Stimulated activated memory B cell treated with anti-CD40 and anti-IgM and Interleukin-4, amounts not matched to agents 10 μg/mL and 1 μg/mL and 100 μg/mL, for 72 hours (primary cell): ENCODE measurements around the gene CD52.
"Not testable (repeated sequence)": the region's sequence is repeated elsewhere in the genome, so short reads cannot be mapped to it uniquely, and the experiment has no call there.

ENCODE experiments used
- ATAC-seq: fragments of 150-1000 bp; cut with Tn5 transposase; 2 replicates; pipeline ENCODE4 v1.10.0; 2021
- H3K27ac Mint-ChIP-seq: one replicate; pipeline ENCODE4 v1.8.0; 2022; ENCODE audit warnings: mild to moderate bottlenecking, mixed read lengths
- H3K27me3 Mint-ChIP-seq: one replicate; pipeline ENCODE4 v1.8.0; 2022; ENCODE audit warnings: mixed read lengths
- H3K36me3 Mint-ChIP-seq: one replicate; pipeline ENCODE4 v1.8.0; 2022; ENCODE audit warnings: mixed read lengths
- H3K4me1 Mint-ChIP-seq: one replicate; pipeline ENCODE4 v1.8.0; 2022; ENCODE audit warnings: mixed read lengths
- H3K4me3 Mint-ChIP-seq: one replicate; pipeline ENCODE4 v1.8.0; 2022; ENCODE audit warnings: mild to moderate bottlenecking, moderate library complexity, mixed read lengths
- H3K9me3 Mint-ChIP-seq: one replicate; pipeline ENCODE4 v1.8.0; 2022; ENCODE audit warnings: mixed read lengths

CD52 gene

GRCh38 chr1:26328597-26328996 lies 10.8 kb downstream of the CD52 start:
- Mint-ChIP-seq H3K4me3 (no peak overlapping the region), H3K27me3 (no peaks in the 10 kb centered on the region), H3K27ac (peak overlapping the region; percentile 35)

GRCh38 chr1:26329380-26329779 lies 11.6 kb downstream of the CD52 start:
- H3K9me3 Mint-ChIP-seq, H3K36me3 Mint-ChIP-seq, H3K27me3 Mint-ChIP-seq, H3K27ac Mint-ChIP-seq, H3K4me3 Mint-ChIP-seq, ATAC-seq, H3K4me1 Mint-ChIP-seq: not testable (repeated sequence)

More at GRCh38 chr1:26328597-26328996, 10.8 kb downstream of the CD52 start:
- H3K4me1 Mint-ChIP-seq: peaks cover 8% of the 10 kb centered on the region
- H3K9me3 Mint-ChIP-seq: no peaks in the 10 kb centered on the region
- peaks cover 10% of the 10 kb centered on the region for H3K36me3 Mint-ChIP-seq
- ATAC-seq: no peak

- Mint-ChIP-seq H3K9me3 (no peaks in the 10 kb centered on the region), H3K36me3 (no peaks in the 10 kb centered on the region), H3K4me3 (no peak overlapping the region), H3K4me1 (no peaks in the 10 kb centered on the region), H3K27me3 (no peaks in the 10 kb centered on the region), H3K27ac (no peak overlapping the region)
- no peak for ATAC-seq
Measured at GRCh38 chr1:26330276-26330675, 12.5 kb downstream of the CD52 start.

GRCh38 chr1:26333312-26333711 lies 15.6 kb downstream of the CD52 start:
- H3K9me3 Mint-ChIP-seq, ATAC-seq, H3K4me3 Mint-ChIP-seq, H3K36me3 Mint-ChIP-seq, H3K27me3 Mint-ChIP-seq, H3K27ac Mint-ChIP-seq: not testable (repeated sequence)
- peaks cover 20% of the 10 kb centered on the region for H3K4me1 Mint-ChIP-seq

GRCh38 chr1:26335774-26336476 lies 18.2 kb downstream of the CD52 start:
- H3K9me3 Mint-ChIP-seq: no peaks in the 10 kb centered on the region
- ATAC-seq: no peak
- no peaks in the 10 kb centered on the region for H3K36me3 Mint-ChIP-seq
- H3K4me3 Mint-ChIP-seq: peak overlapping the region; percentile 85
- H3K27me3 Mint-ChIP-seq: no peaks in the 10 kb centered on the region
- peaks cover 20% of the 10 kb centered on the region for H3K4me1 Mint-ChIP-seq
- peak overlapping the region; percentile 44 for H3K27ac Mint-ChIP-seq

- peak overlapping the region; percentile 44 for H3K27ac Mint-ChIP-seq
- no peaks in the 10 kb centered on the region for H3K36me3 Mint-ChIP-seq
- H3K27me3 Mint-ChIP-seq: no peaks in the 10 kb centered on the region
- H3K4me3 Mint-ChIP-seq: peak overlapping the region; percentile 85
- H3K4me1 Mint-ChIP-seq: peaks cover 20% of the 10 kb centered on the region
- ATAC-seq: peak; percentile 96
- H3K9me3 Mint-ChIP-seq: no peaks in the 10 kb centered on the region
Measured at GRCh38 chr1:26336477-26337205, 18.9 kb downstream of the CD52 start.

GRCh38 chr1:26337206-26337535 lies 19.4 kb downstream of the CD52 start:
- Mint-ChIP-seq H3K36me3 (no peaks in the 10 kb centered on the region), H3K4me3 (peak overlapping the region; percentile 85), H3K4me1 (peaks cover 20% of the 10 kb centered on the region), H3K27me3 (no peaks in the 10 kb centered on the region), H3K9me3 (no peaks in the 10 kb centered on the region), H3K27ac (peak overlapping the region; percentile 44)
- ATAC-seq: no peak

- Mint-ChIP-seq H3K27ac (peak overlapping the region; percentile 44), H3K4me1 (peaks cover 20% of the 10 kb centered on the region)
- no peak for ATAC-seq
Measured at GRCh38 chr1:26337625-26338024, 19.9 kb downstream of the CD52 start.

GRCh38 chr1:26338670-26339069 lies 20.9 kb downstream of the CD52 start:
- H3K9me3 Mint-ChIP-seq: no peaks in the 10 kb centered on the region
- no peaks in the 10 kb centered on the region for H3K27me3 Mint-ChIP-seq
- H3K36me3 Mint-ChIP-seq: no peaks in the 10 kb centered on the region
- peaks cover 20% of the 10 kb centered on the region for H3K4me1 Mint-ChIP-seq
- no peak overlapping the region for H3K27ac Mint-ChIP-seq
- no peak overlapping the region for H3K4me3 Mint-ChIP-seq
- ATAC-seq: no peak

More at GRCh38 chr1:26337625-26338024, 19.9 kb downstream of the CD52 start:
- Mint-ChIP-seq H3K36me3 (no peaks in the 10 kb centered on the region), H3K9me3 (no peaks in the 10 kb centered on the region), H3K4me3 (no peak overlapping the region), H3K27me3 (no peaks in the 10 kb centered on the region)

GRCh38 chr1:26340047-26340481 lies 22.3 kb downstream of the CD52 start:
- ATAC-seq: no peak
- H3K4me3 Mint-ChIP-seq: no peak overlapping the region
- H3K27ac Mint-ChIP-seq: no peak overlapping the region
- peaks cover 20% of the 10 kb centered on the region for H3K4me1 Mint-ChIP-seq
- H3K9me3 Mint-ChIP-seq: no peaks in the 10 kb centered on the region
- peaks cover 13% of the 10 kb centered on the region for H3K27me3 Mint-ChIP-seq
- H3K36me3 Mint-ChIP-seq: no peaks in the 10 kb centered on the region

GRCh38 chr1:26344147-26344920 lies 26.6 kb downstream of the CD52 start:
- H3K4me3 Mint-ChIP-seq: no peak overlapping the region
- H3K4me1 Mint-ChIP-seq: peaks cover 6% of the 10 kb centered on the region
- no peaks in the 10 kb centered on the region for H3K9me3 Mint-ChIP-seq
- no peak for ATAC-seq
- peaks cover 18% of the 10 kb centered on the region for H3K27me3 Mint-ChIP-seq
- H3K27ac Mint-ChIP-seq: no peak overlapping the region
- no peaks in the 10 kb centered on the region for H3K36me3 Mint-ChIP-seq

GRCh38 chr1:26345718-26346117 lies 28.0 kb downstream of the CD52 start:
- peak; percentile 18 for ATAC-seq
- peaks cover 18% of the 10 kb centered on the region for H3K27me3 Mint-ChIP-seq

GRCh38 chr1:26346274-26347033 lies 28.7 kb downstream of the CD52 start:
- peaks cover 6% of the 10 kb centered on the region for H3K4me1 Mint-ChIP-seq
- H3K4me3 Mint-ChIP-seq: no peak overlapping the region
- H3K36me3 Mint-ChIP-seq: no peaks in the 10 kb centered on the region
- H3K27me3 Mint-ChIP-seq: peaks cover 18% of the 10 kb centered on the region
- H3K27ac Mint-ChIP-seq: no peak overlapping the region
- no peaks in the 10 kb centered on the region for H3K9me3 Mint-ChIP-seq
- no peak for ATAC-seq

More at GRCh38 chr1:26345718-26346117, 28.0 kb downstream of the CD52 start:
- no peaks in the 10 kb centered on the region for H3K36me3 Mint-ChIP-seq
- H3K4me3 Mint-ChIP-seq: no peak overlapping the region
- peaks cover 6% of the 10 kb centered on the region for H3K4me1 Mint-ChIP-seq
- H3K9me3 Mint-ChIP-seq: no peaks in the 10 kb centered on the region
- H3K27ac Mint-ChIP-seq: no peak overlapping the region

- no peak overlapping the region for H3K27ac Mint-ChIP-seq
- no peak overlapping the region for H3K4me3 Mint-ChIP-seq
- H3K4me1 Mint-ChIP-seq: peaks cover 6% of the 10 kb centered on the region
- H3K27me3 Mint-ChIP-seq: peaks cover 27% of the 10 kb centered on the region
- no peaks in the 10 kb centered on the region for H3K9me3 Mint-ChIP-seq
- no peak for ATAC-seq
- no peaks in the 10 kb centered on the region for H3K36me3 Mint-ChIP-seq
Measured at GRCh38 chr1:26349188-26349876, 31.6 kb downstream of the CD52 start.
